NCI-H510A treated with DMSO at 0.1 percent for 48 hours (cell line): ENCODE measurements around the gene PSD2.

ENCODE experiments used
- DNase-seq: peaks from one replicate; lab custom pipeline; 2025; lab: John Stamatoyannopoulos, UW

The PSD2 gene

GRCh38 chr5:139880416-139881142 lies 85.0 kb downstream of the PSD2 start:
- DNase-seq, result no peak

- no peak for DNase-seq
Observed at GRCh38 chr5:139881143-139881733, 85.6 kb downstream of the PSD2 start.

GRCh38 chr5:139882316-139882715 lies 86.7 kb downstream of the PSD2 start:
- DNase-seq, result no peak

DNA sequence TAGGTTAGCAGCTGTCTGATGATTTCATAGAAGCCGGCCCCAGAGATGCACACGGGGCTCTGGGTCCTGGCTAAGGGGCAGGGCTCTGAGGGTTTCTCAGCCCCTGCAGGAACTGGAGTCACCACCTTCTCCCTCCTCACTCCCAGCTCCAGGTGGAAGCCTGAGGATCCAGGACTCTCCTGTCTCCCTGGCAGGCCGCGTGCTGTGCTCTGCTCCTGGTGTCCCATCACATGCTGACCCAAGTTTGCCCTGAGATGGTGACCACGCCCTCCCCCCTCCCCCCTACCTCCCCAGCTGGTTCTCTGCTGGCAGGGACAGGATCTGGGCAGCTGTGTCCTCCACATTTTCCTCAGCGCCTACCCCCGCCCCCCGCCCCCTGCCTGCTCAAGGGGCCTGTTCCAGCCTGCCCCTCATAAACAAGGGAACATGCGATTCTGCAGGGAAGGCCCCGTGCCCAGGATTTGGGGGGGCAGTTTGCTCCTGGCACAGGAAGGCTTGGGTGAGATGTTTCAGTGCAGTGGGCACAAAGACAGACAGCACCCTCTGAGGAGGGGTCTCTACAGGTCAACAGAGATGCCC lies 87.4 kb downstream of the PSD2 start:
- no peak for DNase-seq

- no peak for DNase-seq
Observed at GRCh38 chr5:139884144-139884543, 88.5 kb downstream of the PSD2 start.

GRCh38 chr5:139884734-139885133 lies 89.1 kb downstream of the PSD2 start:
- no peak for DNase-seq

DNA sequence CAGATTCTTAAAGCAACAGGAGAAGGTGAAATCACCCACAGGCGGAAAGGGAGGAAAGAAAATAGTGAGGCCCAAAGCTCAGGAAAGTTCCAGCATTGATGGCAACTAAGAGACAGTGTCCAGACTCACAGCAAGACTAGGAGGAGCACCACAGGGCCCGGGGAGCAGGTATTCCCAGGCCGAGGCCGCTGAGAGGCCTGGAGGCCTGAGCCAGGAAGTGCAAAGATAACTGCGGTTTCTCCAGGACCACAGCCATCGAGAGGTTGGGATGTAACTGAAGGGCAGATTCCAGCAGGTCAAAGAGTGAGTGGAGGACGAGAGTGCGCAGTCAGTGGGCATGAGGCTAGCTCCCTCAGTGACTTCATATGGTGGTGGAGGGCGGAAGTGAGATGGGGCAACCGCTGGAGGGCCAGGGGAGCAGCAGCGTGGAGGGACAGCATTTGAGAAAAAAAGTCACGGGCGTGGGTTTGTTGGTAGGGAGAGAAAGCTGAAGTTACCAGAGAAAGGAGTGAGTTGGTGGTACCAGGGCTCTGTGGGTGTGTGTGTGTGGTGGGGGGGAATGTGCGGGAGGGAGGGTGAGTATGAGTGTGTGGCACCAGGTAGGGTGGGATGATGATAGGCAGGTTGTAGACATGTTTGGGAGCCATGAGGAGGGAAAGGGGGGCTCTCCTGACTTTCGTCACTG lies 89.7 kb downstream of the PSD2 start:
- no peak for DNase-seq

DNA sequence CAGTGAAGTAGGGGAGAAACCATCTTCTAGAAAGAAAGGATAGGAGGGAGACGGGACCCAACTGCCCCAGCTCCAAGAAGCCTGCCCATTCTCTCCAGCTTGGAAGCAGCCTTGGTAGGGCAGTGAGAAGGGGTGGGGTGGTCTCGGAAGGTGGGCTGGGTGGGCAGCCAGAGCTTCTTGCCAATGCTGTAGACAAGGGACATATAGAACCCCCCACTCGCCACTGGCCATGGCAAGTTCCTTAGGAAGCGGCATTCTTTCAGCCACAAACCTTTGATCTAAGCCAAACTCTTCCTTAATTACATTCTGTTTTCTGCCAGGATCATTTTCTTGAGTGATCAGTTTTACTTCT lies 90.2 kb downstream of the PSD2 start:
- no peak for DNase-seq

- DNase-seq, result no peak
Observed at GRCh38 chr5:139886213-139886612, 90.6 kb downstream of the PSD2 start.

DNA sequence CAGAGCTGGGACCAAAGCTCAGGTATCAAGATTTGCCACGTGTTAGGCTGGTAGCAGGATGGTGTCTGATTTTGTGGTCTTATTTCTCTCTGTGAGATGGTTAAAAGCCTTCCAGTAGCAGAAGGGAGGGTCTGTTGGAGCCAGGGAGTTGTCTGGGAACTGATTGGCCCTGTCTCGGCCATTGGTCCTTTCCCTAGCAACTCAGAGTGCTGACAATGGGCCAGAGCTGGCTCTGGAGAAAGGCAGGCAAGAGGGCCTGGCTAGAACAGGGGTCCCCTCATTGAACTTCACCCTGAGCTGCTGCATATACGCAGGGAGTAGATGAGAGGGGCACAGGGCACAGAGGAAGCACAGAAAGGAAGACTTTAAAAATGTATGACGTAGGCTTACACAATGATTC lies 92.8 kb downstream of the PSD2 start:
- no peak for DNase-seq

DNA sequence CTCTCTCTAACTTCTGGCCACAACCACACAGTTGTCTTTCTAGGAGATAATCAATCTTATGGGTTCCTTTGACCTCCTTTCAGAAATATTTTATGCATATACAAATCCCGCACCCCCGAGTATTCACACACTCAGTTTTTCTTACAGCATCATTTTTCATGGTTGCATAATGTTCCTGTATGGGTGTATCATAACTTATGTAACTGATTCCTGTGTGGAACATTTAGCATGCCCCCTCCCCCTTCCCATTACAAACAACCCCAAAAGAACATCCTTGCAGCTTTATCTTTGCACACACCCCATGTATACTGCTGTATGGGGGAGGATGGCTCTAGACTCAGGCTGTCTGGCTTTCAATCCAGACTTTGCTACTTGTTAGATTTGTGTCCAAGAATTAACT lies 93.8 kb downstream of the PSD2 start:
- no peak for DNase-seq

- DNase-seq, result no peak
Observed at GRCh38 chr5:139893873-139894272, 98.3 kb downstream of the PSD2 start.
